K562 (cell line): ENCODE data around the gene PLXNA2. TPM values are rescaled to one million over a fixed set of nuclear protein-coding genes. Genes with fewer than 3 reads are reported as not detected.

Source experiments
- BHLHE40 ChIP-seq: IDR thresholded peaks from 2 replicates; pipeline ENCODE4 v1.6.1; 2011; ENCODE audit warnings: low read length, improper control_type of control experiment
- ELF2 ChIP-seq: fragments of 250-450 bp; sonication (Bioruptor Pico); IDR thresholded peaks from 2 replicates; pipeline ENCODE4 v1.5.0; 2021; ENCODE audit warnings: mild to moderate bottlenecking
- EP400 ChIP-seq: fragments of 450-650 bp; IDR thresholded peaks from 2 replicates; pipeline ENCODE4 v1.6.1; 2017; ENCODE audit warnings: antibody characterized with exemption, mild to moderate bottlenecking, moderate library complexity
- ETV5 ChIP-seq: sonication (generic); formaldehyde crosslinking; IDR thresholded peaks from 2 replicates; pipeline ENCODE4 v1.4.0; 2020; ENCODE audit warnings: low read depth, mild to moderate bottlenecking, missing genetic modification reagents
- ETV6 ChIP-seq, 3 experiments: fragments of 150-350 bp in 1 of 3; sonication (generic) in 1 of 3; formaldehyde crosslinking in 1 of 3; IDR thresholded peaks; 2 replicates each; pipeline versions ENCODE4 v1.6.1 to v1.8.0; 2014 to 2022; ENCODE audit warnings: borderline replicate concordance in 2 of 3, low read depth in 2 of 3, antibody characterized with exemption in 1 of 3, low read length in 1 of 3, mild to moderate bottlenecking in 1 of 3, missing genetic modification reagents in 1 of 3
- FOSL1 ChIP-seq: fragments of 200-800 bp; sonication (Bioruptor generic); conservative IDR thresholded peaks from 2 replicates; pipeline ENCODE4 v1.6.1; 2016; ENCODE audit warnings: missing genetic modification characterization, missing compliant biosample characterization
- GATA2 ChIP-seq: sonication (generic); formaldehyde crosslinking; IDR thresholded peaks from 2 replicates; pipeline ENCODE4 v1.4.0; 2020; ENCODE audit warnings: mild to moderate bottlenecking, missing genetic modification reagents
- IRF9 ChIP-seq: fragments of 450-650 bp; IDR thresholded peaks from 2 replicates; pipeline ENCODE4 v1.6.1; 2016; ENCODE audit warnings: missing biosample characterization, missing genetic modification characterization
- JUN ChIP-seq, 2 experiments: sonication (generic) in 1 of 2; formaldehyde crosslinking in 1 of 2; IDR thresholded peaks; 2 replicates each; pipeline versions ENCODE4 v1.6.1 to v1.8.0; 2012 to 2022; ENCODE audit warnings: borderline replicate concordance in 2 of 2, mild to moderate bottlenecking in 2 of 2, improper control_type of control experiment in 1 of 2, low read depth in 1 of 2, low read length in 1 of 2, missing genetic modification reagents in 1 of 2
- KAT8 ChIP-seq: fragments of 450-650 bp; IDR thresholded peaks from 2 replicates; pipeline ENCODE4 v1.6.1; 2016; ENCODE audit warnings: low read depth, mild to moderate bottlenecking
- KLF13 ChIP-seq: fragments of 450-650 bp; IDR thresholded peaks from 2 replicates; pipeline ENCODE4 v1.6.1; 2016; ENCODE audit warnings: missing genetic modification characterization, low read depth, mild to moderate bottlenecking, missing compliant biosample characterization, moderate library complexity, borderline replicate concordance
- LCOR ChIP-seq: sonication (generic); formaldehyde crosslinking; IDR thresholded peaks from 2 replicates; pipeline ENCODE4 v1.8.0; 2022; ENCODE audit warnings: mild to moderate bottlenecking, missing genetic modification reagents
- NFE2L1 ChIP-seq: fragments of 450-650 bp; IDR thresholded peaks from 2 replicates; pipeline ENCODE4 v1.6.1; 2016; ENCODE audit warnings: missing genetic modification characterization, low read depth, mild to moderate bottlenecking, missing compliant biosample characterization, moderate library complexity, borderline replicate concordance
- OTX1 ChIP-seq: fragments of 450-650 bp; formaldehyde crosslinking; IDR thresholded peaks from 2 replicates; pipeline ENCODE4 v1.4.0; 2022; ENCODE audit warnings: mild to moderate bottlenecking
- POLR2A ChIP-seq: fragments of 450-650 bp; conservative IDR thresholded peaks from 2 replicates; pipeline ENCODE4 v1.6.1; 2016
- PYGO2 ChIP-seq: fragments of 450-650 bp; IDR thresholded peaks from 2 replicates; pipeline ENCODE4 v1.6.1; 2016; ENCODE audit warnings: mild to moderate bottlenecking, missing genetic modification characterization, moderate library complexity, missing compliant biosample characterization
- RAD51 ChIP-seq: fragments of 450-650 bp; IDR thresholded peaks from 2 replicates; pipeline ENCODE4 v1.7.1; 2016; ENCODE audit warnings: low read depth, mild to moderate bottlenecking, borderline replicate concordance
- SMARCC2 ChIP-seq: fragments of 450-650 bp; IDR thresholded peaks from 2 replicates; pipeline ENCODE4 v1.6.1; 2017; ENCODE audit warnings: antibody characterized with exemption, moderate library complexity, mild to moderate bottlenecking, low read depth
- SRF ChIP-seq, 2 experiments: fragments of 250-450, 450-650 bp in 1 of 2; sonication (Bioruptor Pico) in 1 of 2; sonication (generic) in 1 of 2; formaldehyde crosslinking; IDR thresholded peaks; 2 replicates each; pipeline versions ENCODE4 v1.5.0 to v1.5.1; 2020 to 2022; ENCODE audit warnings: mild to moderate bottlenecking in 1 of 2, missing genetic modification reagents in 1 of 2
- U2AF2 ChIP-seq: fragments of 200-400 bp; formaldehyde crosslinking; optimal IDR thresholded peaks from 2 replicates; pipeline ENCODE3; 2017; ENCODE audit warnings: low read depth, mild to moderate bottlenecking, low read length
- ZNF586 ChIP-seq: fragments of 450-650 bp; formaldehyde crosslinking; conservative IDR thresholded peaks from 2 replicates; pipeline ENCODE4 v1.4.0; 2020; ENCODE audit warnings: mild to moderate bottlenecking, moderate library complexity
- ZNF707 ChIP-seq: fragments of 250-450 bp; sonication (Bioruptor Pico); conservative IDR thresholded peaks from 2 replicates; pipeline ENCODE4 v1.8.0; 2022; ENCODE audit warnings: inconsistent platforms, mild to moderate bottlenecking, moderate library complexity
- ZNF76 ChIP-seq: fragments of 250-450 bp; sonication (Bioruptor Pico); IDR thresholded peaks from 2 replicates; pipeline ENCODE4 v1.4.0; 2020; ENCODE audit warnings: mild to moderate bottlenecking, moderate library complexity, borderline replicate concordance
- ZNF764 ChIP-seq: fragments of 250-450 bp; sonication (Bioruptor Pico); IDR thresholded peaks from 2 replicates; pipeline ENCODE4 v1.4.0; 2020; ENCODE audit warnings: low read depth, mild to moderate bottlenecking, moderate library complexity
- polyA plus RNA-seq, 8 experiments: library from polyadenylated mRNA; depleted of rRNA in 4 of 8; stranded (reverse) in 5 of 8; unstranded in 3 of 8; fragments of >200 nt; fragmentation: Nextera tagmentation in 2 of 8; fragmentation: Illumina TruSeq in 1 of 8; extraction: Ambion mirVana in 2 of 8; extraction: Trizol in 1 of 8; gene quantifications; 2 replicates each; pipeline versions ENCODE4 v1.2.1 to v1.2.3, GENCODE V29; 2011 to 2014; ENCODE audit warnings: inconsistent platforms in 1 of 8, missing spikeins in 1 of 8
- total RNA-seq, 7 experiments: library from RNA; depleted of rRNA in 6 of 7; stranded (reverse); fragments of >200 nt in 6 of 7; fragmentation: Illumina TruSeq in 2 of 7; extraction: Trizol in 2 of 7; gene quantifications; 2 replicates each; pipeline versions ENCODE4 v1.2.1 to v1.2.3, GENCODE V29; 2011 to 2021; ENCODE audit warnings: low replicate concordance in 1 of 7
- TF ChIP-seq, protein P1 (sequence below): fragments of 250-450 bp; sonication (Bioruptor Pico); IDR thresholded peaks from 2 replicates; pipeline ENCODE4 v1.9.0; 2021; ENCODE audit warnings: mild to moderate bottlenecking, inconsistent platforms

PLXNA2 gene
- total and polyA plus RNA-seq, 9 of the 15 experiments (the other 6 are each of a cell fraction or from before 2014, with no cell fraction given): 0.01 to 1.3 (median 0.32) TPM

DNA sequence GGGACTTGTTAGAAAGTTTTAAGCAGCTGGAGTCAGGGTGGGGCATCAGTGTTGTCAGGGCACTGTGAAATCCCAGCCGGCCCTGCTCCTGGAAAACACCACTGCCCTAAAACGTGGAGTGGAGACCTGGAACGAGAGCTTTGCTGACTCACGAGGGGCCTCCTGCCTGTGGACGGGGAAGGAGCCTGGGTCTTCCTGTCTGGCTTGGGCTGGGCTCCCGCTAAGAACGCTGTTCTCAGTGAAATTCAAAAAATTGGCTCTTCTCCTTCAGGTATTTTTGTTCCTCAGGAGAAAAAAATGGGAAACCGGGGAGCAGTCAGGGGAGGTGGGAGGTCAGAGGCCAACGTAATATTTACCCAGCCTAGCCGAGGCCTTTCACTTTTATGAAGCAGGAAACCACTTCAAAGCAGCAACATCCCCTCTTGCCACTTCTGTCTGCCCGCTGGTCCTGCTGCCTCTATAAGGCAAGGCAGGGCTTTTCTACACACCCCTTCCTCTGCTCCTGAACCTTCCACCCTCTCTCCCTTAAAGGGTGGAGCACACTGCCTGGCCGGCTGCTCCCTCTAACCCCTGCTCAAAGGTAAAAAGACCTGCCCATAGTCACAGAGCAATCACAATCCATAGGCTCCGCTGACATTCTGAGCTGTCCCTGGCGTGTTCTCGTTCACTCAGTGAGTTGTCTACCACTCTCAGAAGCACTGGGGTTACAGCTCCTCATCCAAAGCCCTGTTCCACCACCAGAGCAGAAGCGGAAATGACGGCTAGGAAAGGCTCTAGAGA lies 8.0 kb downstream of the PLXNA2 start (continued):
- TF ChIP-seq ZNF76 (CRISPR knock-in tag) (no peak), OTX1 (no peak), ELF2 (CRISPR knock-in tag) (no peak), ETV6 (IDR thresholded peaks at IDR 0.05; ENCODE audit: borderline replicate concordance in 1 of 2, low read depth in 2 of 2, low read length in 1 of 2) (no peak), ETV6 (CRISPR knock-in tag; IDR thresholded peaks at IDR 0.05; ENCODE audit: borderline replicate concordance) (no peak), ETV5 (CRISPR knock-in tag) (no peak), GATA2 (CRISPR knock-in tag) (no peak), ZNF707 (CRISPR knock-in tag) (no peak), U2AF2 (no peak), NFE2L1 (peak; percentile 51; the same call in 1 of the 2 replicates), POLR2A (0 out of 2 replicates have a peak, but pooled peaks have one; percentile 38), EP400 (no peak), PYGO2 (tag) (peak; percentile 23; the same call in 1 of the 2 replicates), RAD51 (no peak), FOSL1 (tag) (peak; percentile 62), BHLHE40 (no peak), KLF13 (tag) (peak; percentile 45; the same call in 1 of the 2 replicates), SMARCC2 (peak; percentile 46; the same call in 1 of the 2 replicates), LCOR (CRISPR knock-in tag) (0 out of 2 replicates have a peak, but pooled peaks have one; percentile 25), SRF (CRISPR knock-in tag; IDR thresholded peaks at IDR 0.05) (0 out of 4 replicates have a peak, but pooled peaks of 1 of the 2 experiments have one; percentile 15), JUN (IDR thresholded peaks at IDR 0.05; ENCODE audit: borderline replicate concordance, low read depth, low read length) (0 out of 2 replicates have a peak, but pooled peaks have one; percentile 10), JUN (CRISPR knock-in tag; IDR thresholded peaks at IDR 0.05; ENCODE audit: borderline replicate concordance) (no peak), KAT8 (no peak), IRF9 (tag) (0 out of 2 replicates have a peak, but pooled peaks have one; percentile 17), ZNF764 (no peak), ZNF586 (CRISPR knock-in tag) (no peak)
- TF ChIP-seq, protein P1, sequence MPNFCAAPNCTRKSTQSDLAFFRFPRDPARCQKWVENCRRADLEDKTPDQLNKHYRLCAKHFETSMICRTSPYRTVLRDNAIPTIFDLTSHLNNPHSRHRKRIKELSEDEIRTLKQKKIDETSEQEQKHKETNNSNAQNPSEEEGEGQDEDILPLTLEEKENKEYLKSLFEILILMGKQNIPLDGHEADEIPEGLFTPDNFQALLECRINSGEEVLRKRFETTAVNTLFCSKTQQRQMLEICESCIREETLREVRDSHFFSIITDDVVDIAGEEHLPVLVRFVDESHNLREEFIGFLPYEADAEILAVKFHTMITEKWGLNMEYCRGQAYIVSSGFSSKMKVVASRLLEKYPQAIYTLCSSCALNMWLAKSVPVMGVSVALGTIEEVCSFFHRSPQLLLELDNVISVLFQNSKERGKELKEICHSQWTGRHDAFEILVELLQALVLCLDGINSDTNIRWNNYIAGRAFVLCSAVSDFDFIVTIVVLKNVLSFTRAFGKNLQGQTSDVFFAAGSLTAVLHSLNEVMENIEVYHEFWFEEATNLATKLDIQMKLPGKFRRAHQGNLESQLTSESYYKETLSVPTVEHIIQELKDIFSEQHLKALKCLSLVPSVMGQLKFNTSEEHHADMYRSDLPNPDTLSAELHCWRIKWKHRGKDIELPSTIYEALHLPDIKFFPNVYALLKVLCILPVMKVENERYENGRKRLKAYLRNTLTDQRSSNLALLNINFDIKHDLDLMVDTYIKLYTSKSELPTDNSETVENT (CRISPR knock-in tag): no peak
